Fibroblast of mammary gland (primary cell): ENCODE data around the gene BTBD10.
A peak's percentile ranks its signal among the peaks of the same experiment; 100 is the strongest.
"Not testable (repeated sequence)": the region's sequence is repeated elsewhere in the genome, so short reads cannot be mapped to it uniquely, and the experiment has no call there.

Experiments
- DNase-seq: peaks from one replicate; pipeline ENCODE4 v3.0.0-alpha.2; 2010; ENCODE audit warnings: low read depth
- H3K4me3 ChIP-seq: 2 replicates; pipeline ENCODE4 v1.5.1; 2011; ENCODE audit warnings: low read depth, mild to moderate bottlenecking, low read length, moderate library complexity; ENCODE audit not compliant: control insufficient read depth
- TF ChIP-seq, protein P1 (sequence below): conservative IDR thresholded peaks from 2 replicates; pipeline ENCODE4 v1.5.1; 2011; ENCODE audit warnings: low read depth, low read length, inconsistent platforms; ENCODE audit not compliant: control insufficient read depth, insufficient read depth

The BTBD10 gene

DNA sequence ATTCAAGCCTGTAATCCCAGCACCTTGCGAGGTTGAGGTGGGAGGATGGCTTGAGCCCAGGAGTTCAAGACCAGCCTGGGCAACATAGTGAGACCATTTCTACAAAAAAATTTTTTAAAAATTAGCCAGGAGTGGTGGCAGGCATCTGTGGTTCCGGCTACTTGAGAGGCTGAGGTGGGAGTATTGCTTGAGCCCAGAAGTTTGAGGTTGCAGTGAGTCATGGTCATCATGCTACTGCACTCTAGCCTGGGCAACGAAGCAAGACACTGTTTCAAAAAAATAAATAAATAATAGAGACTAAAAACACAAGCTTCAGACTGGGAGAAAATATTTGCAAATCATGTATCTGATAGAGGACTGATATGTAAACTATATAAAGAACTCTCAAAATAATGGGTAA lies 33.2 kb downstream of the BTBD10 start:
- TF ChIP-seq, protein P1, sequence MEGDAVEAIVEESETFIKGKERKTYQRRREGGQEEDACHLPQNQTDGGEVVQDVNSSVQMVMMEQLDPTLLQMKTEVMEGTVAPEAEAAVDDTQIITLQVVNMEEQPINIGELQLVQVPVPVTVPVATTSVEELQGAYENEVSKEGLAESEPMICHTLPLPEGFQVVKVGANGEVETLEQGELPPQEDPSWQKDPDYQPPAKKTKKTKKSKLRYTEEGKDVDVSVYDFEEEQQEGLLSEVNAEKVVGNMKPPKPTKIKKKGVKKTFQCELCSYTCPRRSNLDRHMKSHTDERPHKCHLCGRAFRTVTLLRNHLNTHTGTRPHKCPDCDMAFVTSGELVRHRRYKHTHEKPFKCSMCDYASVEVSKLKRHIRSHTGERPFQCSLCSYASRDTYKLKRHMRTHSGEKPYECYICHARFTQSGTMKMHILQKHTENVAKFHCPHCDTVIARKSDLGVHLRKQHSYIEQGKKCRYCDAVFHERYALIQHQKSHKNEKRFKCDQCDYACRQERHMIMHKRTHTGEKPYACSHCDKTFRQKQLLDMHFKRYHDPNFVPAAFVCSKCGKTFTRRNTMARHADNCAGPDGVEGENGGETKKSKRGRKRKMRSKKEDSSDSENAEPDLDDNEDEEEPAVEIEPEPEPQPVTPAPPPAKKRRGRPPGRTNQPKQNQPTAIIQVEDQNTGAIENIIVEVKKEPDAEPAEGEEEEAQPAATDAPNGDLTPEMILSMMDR = no peak
- DNase-seq = no peak
- no peak overlapping the region for H3K4me3 ChIP-seq

DNA sequence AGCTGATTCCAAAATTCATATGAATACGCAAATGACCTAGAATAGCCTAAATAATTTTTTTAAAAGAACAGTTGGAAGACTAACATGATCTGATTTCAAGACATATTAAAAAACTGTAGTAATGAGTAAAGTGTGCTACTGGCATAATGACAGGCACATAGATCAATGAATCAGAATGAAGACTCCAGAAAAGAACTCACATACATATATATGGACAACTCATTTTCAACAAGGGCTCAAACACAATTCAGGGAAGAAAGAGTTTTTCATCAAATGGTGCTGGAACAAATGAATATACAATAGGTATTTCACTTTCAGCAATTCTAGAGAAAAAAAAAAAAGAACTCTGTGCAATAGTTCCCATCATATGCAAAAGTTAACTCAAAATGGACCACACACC lies 33.7 kb downstream of the BTBD10 start:
- no peak for DNase-seq
- TF ChIP-seq, protein P1 = no peak
- no peak overlapping the region for H3K4me3 ChIP-seq

DNA sequence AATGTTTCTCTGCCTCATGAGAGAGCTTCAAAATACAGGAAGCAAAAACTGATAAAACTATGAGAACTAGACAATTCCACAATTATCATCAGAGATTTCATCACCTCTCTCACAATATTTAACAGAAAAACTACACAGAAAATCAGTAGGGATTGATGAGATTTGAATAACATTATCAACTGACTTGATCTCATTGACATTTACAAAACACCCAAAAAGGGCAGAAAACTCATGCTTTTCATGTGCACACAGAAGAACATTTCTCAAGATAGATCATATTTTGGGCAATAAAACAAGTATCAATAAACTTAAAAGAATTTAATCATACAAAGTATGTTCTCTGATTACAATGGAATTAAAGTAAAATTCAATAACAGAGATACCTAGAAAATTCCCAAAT lies 35.6 kb downstream of the BTBD10 start:
- no peak for DNase-seq
- no peak overlapping the region for H3K4me3 ChIP-seq
- TF ChIP-seq, protein P1 = no peak

DNA sequence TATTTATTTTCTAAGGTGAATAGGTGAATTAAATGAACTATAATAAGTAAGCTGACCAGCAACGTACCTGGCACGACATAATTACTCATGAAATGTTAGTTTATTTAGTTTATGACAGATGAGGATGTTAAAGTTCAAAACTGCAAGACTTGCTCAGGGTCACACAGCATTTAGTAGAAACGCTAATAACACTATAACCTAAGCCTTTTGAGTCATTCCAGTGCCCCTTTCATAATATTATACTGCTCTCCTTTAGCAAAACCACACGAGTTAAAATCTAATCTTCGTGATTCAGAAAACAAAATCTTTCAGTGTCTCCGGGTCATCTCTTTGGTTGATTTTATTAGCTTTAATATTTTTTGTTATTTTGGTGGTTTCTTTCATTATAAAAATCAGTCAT lies 39.6 kb downstream of the BTBD10 start:
- TF ChIP-seq, protein P1 = no peak
- H3K4me3 ChIP-seq = no peak overlapping the region
- peak; percentile 11 for DNase-seq

DNA sequence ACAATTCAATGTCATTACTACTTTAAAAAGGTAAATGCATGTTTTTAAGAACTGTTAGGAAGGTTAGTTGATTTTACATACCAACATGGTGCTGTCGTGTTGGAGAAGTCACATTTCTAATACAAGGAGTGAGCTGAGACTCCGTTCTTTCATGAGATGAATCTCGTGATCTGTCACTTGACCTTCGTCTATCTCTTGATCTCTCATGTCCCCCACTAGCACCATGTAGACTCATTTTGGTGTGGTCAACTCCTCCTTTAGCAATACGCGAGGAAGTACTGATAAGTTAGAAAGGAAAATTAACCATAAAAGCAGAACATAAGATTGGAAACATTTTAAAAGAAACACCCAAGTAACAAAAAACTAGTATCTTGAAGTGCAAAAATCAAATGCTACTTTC lies 41.5 kb downstream of the BTBD10 start:
- no peak for DNase-seq
- no peak overlapping the region for H3K4me3 ChIP-seq
- TF ChIP-seq, protein P1 = no peak

DNA sequence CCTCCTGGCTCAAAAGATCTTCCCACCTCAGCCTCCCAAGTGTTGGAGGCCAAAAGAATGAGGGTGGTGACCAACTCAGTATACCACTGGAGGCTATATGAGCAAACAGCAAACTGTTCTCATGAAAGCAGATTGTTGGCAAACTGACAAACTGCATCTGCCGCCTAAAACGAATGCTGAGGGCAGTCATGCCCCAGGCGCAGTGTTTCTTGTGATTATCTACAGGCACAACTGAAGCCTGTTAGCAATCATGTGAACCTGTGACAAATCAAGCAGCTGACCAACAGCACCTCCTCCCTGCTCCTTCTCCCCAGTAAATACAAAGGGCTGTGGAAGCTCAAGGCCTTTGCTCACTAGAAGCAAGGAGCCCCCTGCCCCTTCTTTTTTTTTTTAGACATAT lies 47.8 kb downstream of the BTBD10 start:
- TF ChIP-seq, protein P1 = no peak
- no peak overlapping the region for H3K4me3 ChIP-seq
- DNase-seq = peak; percentile 4

DNA sequence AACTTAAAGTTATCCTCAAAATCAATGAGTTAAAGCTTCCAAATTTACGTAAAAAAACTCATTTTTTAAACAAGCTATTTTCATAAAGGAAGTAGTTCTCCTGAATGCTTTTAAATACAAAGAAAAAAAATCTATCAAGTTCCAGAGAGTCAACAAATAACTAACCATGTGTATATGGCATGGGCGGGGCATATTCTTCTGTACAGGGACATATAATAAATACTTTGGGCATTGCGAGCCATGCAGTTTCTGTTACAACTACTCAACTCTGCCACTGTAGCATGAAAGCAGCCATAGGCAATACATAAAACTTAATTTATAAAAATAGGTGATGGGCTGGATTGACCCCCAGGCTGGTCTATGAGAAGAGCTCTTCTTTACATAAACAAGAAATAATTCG lies 57.8 kb downstream of the BTBD10 start:
- TF ChIP-seq, protein P1 = no peak
- no peak overlapping the region for H3K4me3 ChIP-seq
- no peak for DNase-seq

DNA sequence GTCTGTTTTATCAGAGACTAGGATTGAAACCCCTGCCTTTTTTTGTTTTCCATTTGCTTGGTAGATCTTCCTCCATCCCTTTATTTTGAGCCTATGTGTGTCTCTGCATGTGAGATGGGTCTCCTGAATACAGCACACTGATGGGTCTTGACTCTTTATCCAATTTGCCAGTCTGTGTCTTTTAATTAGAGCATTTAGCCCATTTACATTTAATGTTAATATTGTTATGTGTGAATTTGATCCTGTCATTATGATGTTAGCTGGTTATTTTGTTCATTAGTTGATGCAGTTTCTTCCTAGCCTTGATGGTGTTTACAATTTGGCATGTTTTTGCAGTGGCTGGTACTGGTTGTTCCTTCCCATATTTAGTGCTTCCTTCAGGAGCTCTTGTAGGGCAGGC lies 64.7 kb downstream of the BTBD10 start:
- not testable (repeated sequence) for H3K4me3 ChIP-seq, DNase-seq
